Ramos (cell line): ENCODE results near the gene ABCB11.
"Not testable (repeated sequence)": the region's sequence is repeated elsewhere in the genome, so short reads cannot be mapped to it uniquely, and the experiment has no call there.

Experiments used
- in situ Hi-C: fragments of 300-500 bp; cut with MboI; formaldehyde crosslinking; loops from one replicate; pipeline ENCODE4 v1.14.3; 2022; ENCODE audit warnings: low sequenced_read_pairs; ENCODE audit not compliant: unreplicated experiment

The ABCB11 gene

DNA sequence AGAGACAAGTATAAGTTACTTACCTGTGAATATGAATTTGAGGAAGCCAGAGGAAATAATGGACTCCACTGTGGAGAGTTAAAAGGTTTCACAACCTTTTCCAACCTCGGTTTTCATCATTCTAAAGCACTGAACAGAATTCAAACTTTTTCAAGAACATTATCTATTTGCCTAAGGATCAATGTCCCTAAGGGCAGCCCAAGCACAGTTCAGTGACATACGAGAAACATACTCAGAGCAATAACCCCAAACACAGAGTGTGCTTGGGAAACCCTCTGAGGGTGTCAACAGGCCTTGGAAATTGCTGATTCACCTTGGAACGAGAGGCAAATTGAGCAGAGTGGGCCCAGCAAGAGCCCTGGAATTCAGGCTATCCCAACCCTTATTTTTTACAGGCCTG is at the start of gene ABCB11:
Gene ABCB11, minus strand, starts transcription at position 123 of the 400 bp plus-strand sequence. CDS start 13,199 bp downstream, outside the sequence.
- in situ Hi-C loops: no loop called here

GRCh38 chr2:169080250-169081069 is 49.3 kb upstream of the ABCB11 start:
- in situ Hi-C loops: no loop called here

DNA sequence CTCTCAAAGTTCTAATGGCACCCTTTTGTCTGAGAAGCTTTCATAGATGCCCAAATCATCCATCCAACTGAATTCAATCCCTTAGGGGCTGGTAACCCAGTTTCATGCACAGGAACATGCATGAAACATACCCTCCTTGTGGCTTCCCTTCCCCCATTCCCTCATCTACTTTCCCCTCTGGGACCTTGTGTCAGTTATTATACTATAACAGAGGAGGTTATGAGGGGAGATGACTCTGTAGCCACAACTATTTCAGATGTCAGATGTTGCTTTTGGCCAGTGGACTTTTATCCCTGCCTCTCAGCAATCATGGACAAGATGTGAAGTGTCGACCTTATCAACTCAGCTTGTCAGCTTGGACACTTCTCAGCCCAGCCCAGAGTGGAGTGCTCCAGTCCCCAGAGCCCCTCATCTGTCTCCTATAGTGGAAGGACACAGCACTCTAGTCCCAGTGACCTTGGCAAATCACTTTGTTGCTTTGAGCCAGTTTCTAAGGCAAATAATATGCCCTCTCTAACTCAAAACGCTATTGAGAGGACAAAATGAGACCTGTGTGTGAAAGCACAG is 46.6 kb upstream of the ABCB11 start:
- in situ Hi-C loops: no loop called here

DNA sequence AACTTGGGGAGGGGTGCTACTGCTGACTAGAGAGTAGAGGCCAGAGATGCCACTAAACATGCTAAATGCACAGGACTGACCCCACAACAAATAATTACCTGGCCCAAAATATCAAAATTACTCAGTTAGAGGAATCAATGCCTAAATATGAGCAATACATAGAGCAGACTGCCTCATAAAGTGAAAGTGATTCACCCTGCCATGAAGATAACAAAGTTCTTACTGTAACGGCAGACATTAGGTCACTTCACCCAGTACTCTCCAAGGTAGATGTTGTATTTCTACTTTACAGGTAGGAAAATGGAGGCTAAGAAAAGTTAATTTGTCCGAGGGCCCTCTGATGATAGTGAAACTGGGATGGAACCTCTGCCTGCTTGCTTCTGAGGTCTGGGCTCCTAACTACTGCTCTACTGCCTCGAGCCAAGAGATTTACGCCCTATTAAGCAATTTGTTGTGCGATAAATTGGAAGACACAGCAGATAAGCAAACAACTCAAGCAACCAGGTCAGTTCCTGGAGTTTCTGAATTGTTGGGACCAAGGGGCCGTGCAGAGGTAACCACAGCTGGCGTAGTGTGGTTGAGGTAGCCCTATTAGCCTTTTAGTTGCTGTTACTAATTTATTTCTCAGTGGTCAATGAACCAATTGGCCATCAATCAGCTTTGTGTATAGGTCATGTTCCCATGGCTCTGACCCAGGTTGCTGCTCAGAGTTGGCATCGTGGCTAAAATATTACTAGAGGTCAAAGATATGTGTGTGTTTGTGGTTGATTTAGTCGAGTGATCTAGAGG is 43.0 kb upstream of the ABCB11 start:
- in situ Hi-C loops: no loop called here

- in situ Hi-C loops: no loop called here
These were observed 42.3 kb upstream of the ABCB11 start for GRCh38 chr2:169073211-169073962.

GRCh38 chr2:169072163-169072925 is 41.2 kb upstream of the ABCB11 start:
- in situ Hi-C loops: no loop called here

GRCh38 chr2:169071455-169071854 is 40.3 kb upstream of the ABCB11 start:
- in situ Hi-C loops: no loop called here

GRCh38 chr2:169069833-169070232 is 38.7 kb upstream of the ABCB11 start:
- in situ Hi-C loops: no loop called here

DNA sequence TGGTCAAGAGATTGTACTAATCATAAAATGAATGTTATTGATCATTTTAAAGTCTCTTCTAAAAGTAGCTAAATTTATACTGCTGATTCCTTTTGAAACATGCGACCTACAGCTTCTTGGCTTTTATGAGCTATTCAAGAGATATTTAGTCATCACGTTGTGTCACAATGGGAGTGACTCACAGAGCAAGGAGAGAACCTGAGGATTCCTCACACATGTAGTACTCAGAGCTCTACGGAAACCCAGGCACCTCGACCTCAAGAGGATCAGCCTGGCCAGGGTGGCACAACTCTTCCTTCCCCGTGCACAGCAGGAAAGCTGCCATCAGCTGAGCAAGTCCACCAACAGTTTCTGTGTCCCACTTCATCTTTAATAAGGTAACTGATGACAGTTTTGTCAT is 38.2 kb upstream of the ABCB11 start, which contains the start of gene DHRS9:
Gene DHRS9, plus strand, starts transcription at position 223 of the 400 bp plus-strand sequence. CDS start 12,019 bp downstream, outside the sequence.
- in situ Hi-C loops: no loop called here

DNA sequence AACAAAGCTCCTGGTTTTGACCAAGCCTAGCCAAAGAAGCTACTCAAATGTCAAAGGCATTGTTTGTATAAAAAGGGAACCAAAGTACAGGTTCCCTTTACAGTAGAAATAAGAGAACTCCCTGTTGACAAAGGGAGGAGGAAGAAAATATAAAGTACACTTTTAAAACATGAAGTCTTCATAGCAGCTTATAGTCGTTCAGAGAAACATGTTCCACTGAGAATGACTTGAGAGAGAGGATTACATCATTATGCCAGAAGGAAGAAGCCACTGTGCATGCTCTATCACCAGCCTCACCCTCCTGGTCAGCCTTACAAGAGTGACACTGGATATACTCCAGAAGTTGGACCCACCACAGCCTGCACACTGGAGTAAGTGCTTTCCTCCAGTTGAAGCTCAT is 35.8 kb upstream of the ABCB11 start:
- in situ Hi-C loops: no loop called here

DNA sequence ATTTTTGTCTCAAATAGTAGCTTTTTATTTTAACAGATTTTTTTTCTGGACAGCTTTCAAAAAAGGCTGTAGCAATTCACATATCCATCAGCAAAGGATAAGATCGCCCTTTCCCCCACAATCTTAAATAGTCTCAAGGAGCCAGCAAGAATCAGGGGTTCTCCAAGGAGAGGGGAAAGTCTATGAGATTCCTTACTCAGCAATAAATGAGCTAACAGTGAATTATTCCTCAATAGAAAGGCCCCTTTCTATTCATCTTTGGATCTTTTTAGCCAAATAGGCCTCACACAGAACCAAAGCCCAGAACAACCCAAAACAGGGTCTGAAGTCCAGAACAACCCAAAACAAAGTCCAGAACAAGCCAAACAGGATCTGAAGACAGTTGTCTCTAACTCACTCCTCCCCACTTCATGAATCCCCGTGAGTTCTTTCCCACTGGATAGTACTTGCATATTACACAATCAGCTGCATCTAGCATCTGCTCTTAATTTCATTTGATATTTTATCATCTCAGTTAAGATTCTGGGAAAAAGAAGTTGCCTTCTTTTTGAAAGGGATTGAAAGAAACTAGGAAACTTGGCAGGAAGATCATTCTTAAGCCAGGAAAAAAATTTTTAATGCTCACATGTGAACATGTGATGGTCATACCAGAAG is 34.9 kb upstream of the ABCB11 start:
- in situ Hi-C loops: no loop called here

DNA sequence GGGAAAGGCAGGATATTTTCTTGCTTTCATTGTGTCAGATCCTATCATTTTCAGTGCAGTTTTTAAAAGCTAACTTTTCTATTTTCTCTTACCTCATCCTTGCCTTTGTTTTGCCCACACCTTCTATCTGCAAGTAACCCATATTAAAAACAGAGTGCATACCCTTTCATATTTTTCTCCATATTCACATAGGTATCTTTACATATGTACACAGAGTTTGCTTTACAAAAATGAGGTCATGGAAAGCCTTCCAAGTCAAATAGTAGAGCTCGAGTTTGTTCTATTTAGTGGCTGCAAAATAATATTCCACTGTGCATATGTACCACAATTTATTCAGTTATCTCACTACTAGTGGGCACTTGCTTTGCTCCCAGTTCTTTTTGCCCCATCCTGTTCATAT is 34.3 kb upstream of the ABCB11 start:
- in situ Hi-C loops: no loop called here

- in situ Hi-C loops: not testable (repeated sequence)
These were observed 33.1 kb upstream of the ABCB11 start for GRCh38 chr2:169064199-169064598.

- in situ Hi-C loops: not testable (repeated sequence)
These were observed 23.5 kb upstream of the ABCB11 start for GRCh38 chr2:169054575-169054974.

GRCh38 chr2:169050476-169051240 is 19.5 kb upstream of the ABCB11 start:
- in situ Hi-C loops: no loop called here

DNA sequence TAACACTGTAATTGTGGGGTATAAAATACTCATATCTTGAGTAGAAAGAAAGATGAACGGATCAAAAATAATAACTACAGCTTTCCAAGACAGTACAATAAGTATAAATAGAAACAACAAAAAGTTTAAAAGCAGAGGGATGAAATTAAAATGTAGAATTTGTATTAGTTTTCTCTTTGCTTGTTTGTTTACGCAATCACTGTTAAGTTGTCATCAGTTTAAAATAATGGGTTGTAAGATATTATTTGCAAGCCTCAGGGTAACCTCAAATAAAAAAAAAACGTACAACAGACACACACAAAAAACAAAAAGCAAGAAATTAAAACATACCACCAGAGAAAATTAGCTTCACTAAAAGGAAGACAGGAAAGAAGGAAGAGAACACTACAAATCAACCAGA is 18.0 kb upstream of the ABCB11 start:
- in situ Hi-C loops: no loop called here

DNA sequence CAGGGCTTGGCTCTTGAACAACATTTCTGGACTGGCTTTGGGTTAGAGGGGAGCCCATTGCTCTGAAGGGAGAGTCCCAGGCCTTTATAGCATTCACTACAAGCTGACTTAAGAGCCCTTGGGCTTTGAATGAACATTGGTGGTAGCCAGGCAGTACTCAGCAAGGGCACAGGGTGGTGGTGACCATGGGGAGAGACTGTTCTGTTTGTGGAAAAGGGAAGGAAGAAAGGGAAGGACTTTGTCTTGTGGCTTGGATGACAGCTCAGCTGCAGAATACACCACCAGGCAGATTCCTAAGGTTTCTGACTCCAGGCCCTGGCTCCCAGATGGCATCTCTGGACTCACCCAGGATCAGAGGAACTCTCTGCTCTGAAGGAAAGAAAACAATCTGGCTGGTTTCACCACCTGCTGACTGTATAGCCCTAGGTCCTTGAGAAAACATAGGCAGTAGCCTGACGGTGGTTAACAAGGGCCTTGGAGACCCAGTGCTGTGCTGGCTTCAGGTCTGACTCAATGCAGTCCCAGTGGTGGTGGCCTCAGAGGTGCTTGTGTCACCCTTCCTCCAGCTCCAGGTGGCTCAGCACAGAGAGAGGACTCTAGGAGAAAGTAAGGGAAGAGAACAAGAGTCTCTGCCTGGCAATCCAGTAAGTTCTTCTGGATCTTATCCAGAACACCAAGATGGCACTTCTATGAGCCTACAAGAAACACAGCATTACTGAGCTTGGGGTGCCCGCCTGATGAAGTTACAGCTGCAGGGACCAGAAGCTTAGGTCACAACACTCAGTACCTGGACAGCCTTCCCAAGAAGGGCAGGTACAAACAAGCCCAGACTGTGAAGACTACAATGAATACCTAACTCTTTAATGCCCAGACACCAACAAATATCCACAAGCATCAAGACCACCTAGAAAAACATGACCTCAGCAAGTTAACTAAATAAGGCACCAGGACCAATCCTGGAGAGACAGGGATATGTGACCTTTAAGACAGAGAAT is 16.4 kb upstream of the ABCB11 start:
- in situ Hi-C loops: no loop called here
